KMS-11 (cell line): Measurements from ENCODE around the gene SLC35G3.
A peak's percentile ranks its signal among the peaks of the same experiment; 100 is the strongest.

ENCODE experiments used
- H2AFZ ChIP-seq: fragments of 200-600 bp; sonication (generic); 2 replicates; pipeline ENCODE4 v1.6.1; 2016; ENCODE audit warnings: antibody characterized with exemption, mixed run types, low read depth
- H3K27ac ChIP-seq: fragments of 200-600 bp; sonication (generic); 2 replicates; pipeline ENCODE4 v1.6.1; 2016; ENCODE audit warnings: mild to moderate bottlenecking, mixed run types
- H3K27me3 ChIP-seq: fragments of 200-600 bp; sonication (generic); 2 replicates; pipeline ENCODE4 v1.6.1; 2017; ENCODE audit warnings: mild to moderate bottlenecking, low read depth, mixed run types, moderate library complexity; ENCODE audit not compliant: insufficient read depth
- H3K36me3 ChIP-seq: fragments of 200-600 bp; sonication (generic); 2 replicates; pipeline ENCODE4 v1.6.1; 2017; ENCODE audit warnings: mild to moderate bottlenecking, mixed run types; ENCODE audit not compliant: insufficient read depth
- H3K4me1 ChIP-seq: fragments of 200-600 bp; sonication (generic); 2 replicates; pipeline ENCODE4 v1.6.1; 2016; ENCODE audit warnings: mild to moderate bottlenecking, low read depth, mixed run types; ENCODE audit not compliant: poor library complexity, severe bottlenecking
- H3K4me2 ChIP-seq: fragments of 200-600 bp; sonication (generic); 2 replicates; pipeline ENCODE4 v1.7.0; 2016; ENCODE audit warnings: mild to moderate bottlenecking, mixed run types
- H3K4me3 ChIP-seq: fragments of 200-600 bp; sonication (generic); IDR thresholded peaks from 2 replicates; pipeline ENCODE4 v1.6.1; 2017; ENCODE audit warnings: low read depth, low read length, mixed read lengths; ENCODE audit not compliant: insufficient read depth
- H3K79me2 ChIP-seq: fragments of 200-600 bp; sonication (generic); 2 replicates; pipeline ENCODE4 v1.6.1; 2016; ENCODE audit warnings: low read depth, mixed run types; ENCODE audit not compliant: insufficient read depth
- H3K9ac ChIP-seq: fragments of 200-600 bp; sonication (generic); 2 replicates; pipeline ENCODE4 v1.6.1; 2016; ENCODE audit warnings: mild to moderate bottlenecking, mixed run types
- H4K20me1 ChIP-seq: fragments of 200-600 bp; sonication (generic); 2 replicates; pipeline ENCODE4 v1.6.1; 2016; ENCODE audit warnings: mild to moderate bottlenecking, mixed run types; ENCODE audit not compliant: insufficient read depth
- CTCF ChIP-seq: fragments of 200-600 bp; sonication (generic); conservative IDR thresholded peaks from 2 replicates; pipeline ENCODE4 v1.6.1; 2017; ENCODE audit warnings: low read depth, mild to moderate bottlenecking, antibody characterized with exemption, low read length, moderate library complexity, mixed read lengths

The SLC35G3 gene

GRCh38 chr17:35170968-35171771, 23.0 kb downstream of the SLC35G3 start:
- Histone ChIP-seq H4K20me1 (no peaks in the 10 kb centered on the region), H3K4me1 (no peaks in the 10 kb centered on the region), H2AFZ (no peak overlapping the region), H3K27me3 (no peaks in the 10 kb centered on the region), H3K4me3 (no peak overlapping the region), H3K79me2 (no peaks in the 10 kb centered on the region), H3K4me2 (no peak overlapping the region), H3K9ac (no peak overlapping the region), H3K36me3 (no peaks in the 10 kb centered on the region), H3K27ac (no peak overlapping the region)
- TF ChIP-seq CTCF = peak; percentile 28; the same call in 1 of the 2 replicates

DNA sequence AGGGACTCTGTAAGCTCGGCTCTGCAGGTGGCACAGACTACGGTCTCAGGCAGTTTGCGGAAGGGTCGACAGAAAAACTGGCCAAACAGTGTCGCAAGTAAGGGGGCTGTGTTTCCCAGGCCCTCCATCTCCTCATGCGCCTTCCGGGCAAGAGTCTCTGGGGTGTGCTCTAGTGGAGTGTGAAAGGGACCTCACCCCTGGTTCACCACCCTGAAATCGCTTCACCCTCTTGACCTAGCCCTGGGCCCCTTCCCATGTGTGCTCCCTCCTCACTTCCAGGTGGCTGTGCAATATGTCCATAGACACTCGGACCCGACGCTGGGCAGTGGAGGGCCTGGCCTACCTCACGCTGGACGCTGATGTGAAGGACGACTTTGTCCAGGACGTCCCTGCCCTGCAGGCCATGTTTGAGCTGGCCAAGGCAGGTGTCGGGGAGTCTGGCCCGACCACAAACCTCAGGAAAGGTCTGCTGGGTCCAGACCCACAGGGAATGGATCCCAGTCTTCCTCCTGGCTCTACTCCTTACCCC, 24.3 kb downstream of the SLC35G3 start:
- Histone ChIP-seq H3K4me2 (no peak overlapping the region), H4K20me1 (no peaks in the 10 kb centered on the region), H2AFZ (no peak overlapping the region), H3K27me3 (no peaks in the 10 kb centered on the region), H3K4me3 (no peak overlapping the region), H3K79me2 (no peaks in the 10 kb centered on the region), H3K27ac (no peak overlapping the region), H3K36me3 (no peaks in the 10 kb centered on the region), H3K9ac (no peak overlapping the region), H3K4me1 (no peaks in the 10 kb centered on the region)
- TF ChIP-seq CTCF = no peak

DNA sequence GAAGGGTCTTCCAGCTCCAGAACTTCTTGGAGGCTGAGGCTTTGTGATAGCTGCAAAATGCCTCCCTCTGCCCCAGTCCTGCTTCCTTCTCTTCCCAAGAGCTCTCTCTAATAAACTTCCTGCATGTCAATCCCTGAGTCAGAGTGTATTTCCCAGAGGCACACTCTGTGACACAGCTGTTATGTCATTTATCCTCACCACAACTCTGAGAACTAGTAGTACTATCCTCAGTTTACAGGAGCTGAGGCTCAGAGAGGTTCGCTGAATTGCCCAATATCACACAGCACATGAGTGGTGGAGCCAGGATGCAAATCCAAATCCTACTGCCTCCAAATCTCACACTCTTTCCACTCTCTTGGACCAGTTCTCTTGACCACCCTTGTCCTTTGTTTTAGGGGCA, 26.5 kb downstream of the SLC35G3 start:
- Histone ChIP-seq H3K27ac (no peak overlapping the region), H3K9ac (no peak overlapping the region), H3K4me2 (no peak overlapping the region), H3K36me3 (no peaks in the 10 kb centered on the region), H4K20me1 (no peaks in the 10 kb centered on the region), H2AFZ (no peak overlapping the region), H3K27me3 (no peaks in the 10 kb centered on the region), H3K4me1 (no peaks in the 10 kb centered on the region), H3K4me3 (no peak overlapping the region), H3K79me2 (no peaks in the 10 kb centered on the region)
- no peak for TF ChIP-seq CTCF

GRCh38 chr17:35167046-35167445, 27.1 kb downstream of the SLC35G3 start:
- H3K4me2 ChIP-seq = no peak overlapping the region
- no peak overlapping the region for H2AFZ ChIP-seq
- H3K27me3 ChIP-seq = no peaks in the 10 kb centered on the region
- H3K4me3 ChIP-seq = no peak overlapping the region
- no peaks in the 10 kb centered on the region for H3K36me3 ChIP-seq
- no peaks in the 10 kb centered on the region for H3K4me1 ChIP-seq
- no peak for TF ChIP-seq CTCF
- H4K20me1 ChIP-seq = no peaks in the 10 kb centered on the region
- H3K79me2 ChIP-seq = no peaks in the 10 kb centered on the region
- no peak overlapping the region for H3K27ac ChIP-seq
- H3K9ac ChIP-seq = no peak overlapping the region
